GM06990 (cell line): ENCODE results near the gene AMBP.

ENCODE experiments used
- DNase-seq: peaks from one replicate; pipeline ENCODE4 v3.0.0-alpha.2; 2011; ENCODE audit not compliant: insufficient read length; ENCODE audit errors: extremely low read depth
- H3K27me3 ChIP-seq: replicated peaks from 2 replicates; pipeline ENCODE4 v1.6.0; 2011; ENCODE audit warnings: low read length; ENCODE audit not compliant: control insufficient read depth, insufficient read depth
- H3K36me3 ChIP-seq: 2 replicates; pipeline ENCODE4 v1.5.1; 2011; ENCODE audit warnings: low read length; ENCODE audit not compliant: control insufficient read depth, insufficient read depth
- H3K4me3 ChIP-seq: replicated peaks from 2 replicates; pipeline ENCODE4 v1.5.1; 2011; ENCODE audit warnings: low read depth, mild to moderate bottlenecking, control low read depth, low read length
- TF ChIP-seq, protein P1 (sequence below): IDR thresholded peaks from 2 replicates; pipeline ENCODE4 v1.5.1; 2011; ENCODE audit warnings: low read length, control low read depth, mild to moderate bottlenecking, inconsistent platforms; ENCODE audit not compliant: insufficient read depth, poor library complexity, severe bottlenecking

The AMBP gene

DNA sequence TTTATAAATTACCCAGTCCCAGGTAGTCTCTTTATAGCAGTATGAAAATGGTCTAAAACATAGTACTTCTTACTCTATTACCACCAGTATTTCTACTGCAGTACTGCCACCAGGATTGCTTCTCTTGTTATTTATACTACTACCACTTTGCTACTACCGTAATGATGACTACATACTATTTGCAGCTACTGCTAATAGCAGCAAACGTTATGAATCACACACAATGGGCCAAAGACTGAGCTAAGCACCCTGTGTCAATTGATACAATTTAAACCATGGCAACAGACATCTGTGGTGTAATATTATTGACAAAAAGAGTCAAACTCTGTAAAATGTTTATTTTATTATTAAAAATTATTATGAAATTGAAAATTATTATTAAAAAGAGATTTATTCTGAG lies 36.3 kb upstream of the AMBP start:
- DNase-seq = no peak
- no peak overlapping the region for H3K4me3 ChIP-seq
- no peaks in the 10 kb centered on the region for H3K36me3 ChIP-seq
- TF ChIP-seq, protein P1, sequence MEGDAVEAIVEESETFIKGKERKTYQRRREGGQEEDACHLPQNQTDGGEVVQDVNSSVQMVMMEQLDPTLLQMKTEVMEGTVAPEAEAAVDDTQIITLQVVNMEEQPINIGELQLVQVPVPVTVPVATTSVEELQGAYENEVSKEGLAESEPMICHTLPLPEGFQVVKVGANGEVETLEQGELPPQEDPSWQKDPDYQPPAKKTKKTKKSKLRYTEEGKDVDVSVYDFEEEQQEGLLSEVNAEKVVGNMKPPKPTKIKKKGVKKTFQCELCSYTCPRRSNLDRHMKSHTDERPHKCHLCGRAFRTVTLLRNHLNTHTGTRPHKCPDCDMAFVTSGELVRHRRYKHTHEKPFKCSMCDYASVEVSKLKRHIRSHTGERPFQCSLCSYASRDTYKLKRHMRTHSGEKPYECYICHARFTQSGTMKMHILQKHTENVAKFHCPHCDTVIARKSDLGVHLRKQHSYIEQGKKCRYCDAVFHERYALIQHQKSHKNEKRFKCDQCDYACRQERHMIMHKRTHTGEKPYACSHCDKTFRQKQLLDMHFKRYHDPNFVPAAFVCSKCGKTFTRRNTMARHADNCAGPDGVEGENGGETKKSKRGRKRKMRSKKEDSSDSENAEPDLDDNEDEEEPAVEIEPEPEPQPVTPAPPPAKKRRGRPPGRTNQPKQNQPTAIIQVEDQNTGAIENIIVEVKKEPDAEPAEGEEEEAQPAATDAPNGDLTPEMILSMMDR = no peak
- H3K27me3 ChIP-seq = no peaks in the 10 kb centered on the region; the same call in none of the 2 replicates

DNA sequence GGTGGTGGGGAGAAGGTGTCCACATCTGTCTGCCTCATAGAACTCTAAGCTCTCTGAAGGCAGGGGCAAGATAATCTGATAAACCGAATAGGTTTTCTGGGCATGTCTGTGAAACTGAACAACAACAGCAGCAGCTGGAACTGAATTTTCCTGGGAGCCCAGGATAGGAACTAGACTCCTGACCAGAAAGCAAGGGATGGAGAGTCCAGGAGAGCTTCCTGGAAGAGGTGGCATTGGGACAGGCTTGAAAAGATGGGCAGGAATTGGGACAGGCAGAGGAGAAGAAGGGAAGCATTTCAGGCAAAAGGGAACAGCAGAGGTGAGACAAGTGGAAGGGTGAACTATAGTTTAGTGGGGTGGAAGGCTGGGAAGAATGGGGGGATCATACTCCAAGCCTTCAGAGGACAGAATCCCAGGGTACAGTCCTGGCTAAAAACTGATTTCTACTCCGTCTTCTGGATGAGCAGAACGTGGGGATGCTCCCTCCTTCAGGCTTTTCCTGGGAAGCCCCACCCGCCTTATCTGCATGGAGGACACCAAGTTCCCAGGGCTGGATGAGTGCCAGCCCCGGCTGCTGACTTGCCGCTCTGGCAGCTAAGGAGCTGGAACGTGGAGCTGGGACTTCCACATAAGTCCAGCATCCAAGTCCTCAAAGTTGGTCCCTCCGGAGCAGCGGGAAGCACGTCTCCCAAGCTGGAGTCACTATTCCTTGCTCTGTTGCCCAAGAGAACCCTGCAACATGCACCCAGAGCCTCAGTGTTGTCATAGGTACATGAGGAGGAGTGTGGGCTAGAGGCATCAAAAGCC lies 34.9 kb upstream of the AMBP start:
- no peaks in the 10 kb centered on the region for H3K36me3 ChIP-seq
- H3K4me3 ChIP-seq = no peak overlapping the region
- H3K27me3 ChIP-seq = no peaks in the 10 kb centered on the region; the same call in none of the 2 replicates
- DNase-seq = no peak
- TF ChIP-seq, protein P1 = no peak

DNA sequence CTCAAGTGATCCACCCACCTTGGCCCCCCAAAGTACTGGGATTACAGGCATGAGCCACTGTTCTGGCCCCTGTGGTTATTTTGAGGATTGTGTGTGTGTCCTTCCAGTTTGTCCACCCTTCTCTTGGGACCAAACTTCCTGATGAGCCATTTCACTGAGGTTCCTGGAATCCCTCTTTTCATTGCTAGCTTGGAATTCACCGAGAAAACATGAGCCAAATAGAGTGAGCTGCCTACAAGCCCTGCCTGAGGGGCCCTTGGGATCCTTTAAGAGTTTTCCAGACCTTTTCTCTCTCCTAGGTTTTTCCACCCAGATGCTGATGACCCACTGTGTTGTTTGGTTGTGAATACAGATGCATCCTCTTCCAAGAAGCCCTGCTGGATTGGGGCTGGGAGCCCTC lies 34.2 kb upstream of the AMBP start:
- H3K27me3 ChIP-seq = no peaks in the 10 kb centered on the region; the same call in none of the 2 replicates
- no peaks in the 10 kb centered on the region for H3K36me3 ChIP-seq
- no peak for DNase-seq

DNA sequence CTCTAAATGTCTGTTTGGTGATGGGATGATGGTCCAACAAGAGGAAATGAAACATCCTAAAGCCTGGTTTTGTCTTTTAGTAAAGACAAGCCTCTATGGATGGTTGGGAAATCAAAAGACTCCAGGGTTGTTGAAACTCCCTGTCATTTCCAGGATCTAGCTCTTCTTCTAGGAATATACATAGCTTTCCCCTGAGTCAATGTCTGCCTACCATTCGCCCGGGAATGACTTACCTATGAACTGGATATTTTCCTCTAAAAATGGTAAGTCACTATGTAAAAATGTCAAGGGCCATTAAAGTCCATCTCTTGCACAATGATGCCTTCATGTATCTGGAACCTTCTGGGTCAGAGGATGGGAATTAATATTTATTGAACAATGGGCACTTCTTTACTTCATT lies 32.1 kb upstream of the AMBP start:
- Histone ChIP-seq H3K4me3 (no peak overlapping the region), H3K27me3 (no peaks in the 10 kb centered on the region; the same call in none of the 2 replicates), H3K36me3 (no peaks in the 10 kb centered on the region)
- DNase-seq = no peak
- TF ChIP-seq, protein P1 = no peak

More for the DNA sequence above, 34.2 kb upstream of the AMBP start:
- no peak overlapping the region for H3K4me3 ChIP-seq
- TF ChIP-seq, protein P1 = no peak

DNA sequence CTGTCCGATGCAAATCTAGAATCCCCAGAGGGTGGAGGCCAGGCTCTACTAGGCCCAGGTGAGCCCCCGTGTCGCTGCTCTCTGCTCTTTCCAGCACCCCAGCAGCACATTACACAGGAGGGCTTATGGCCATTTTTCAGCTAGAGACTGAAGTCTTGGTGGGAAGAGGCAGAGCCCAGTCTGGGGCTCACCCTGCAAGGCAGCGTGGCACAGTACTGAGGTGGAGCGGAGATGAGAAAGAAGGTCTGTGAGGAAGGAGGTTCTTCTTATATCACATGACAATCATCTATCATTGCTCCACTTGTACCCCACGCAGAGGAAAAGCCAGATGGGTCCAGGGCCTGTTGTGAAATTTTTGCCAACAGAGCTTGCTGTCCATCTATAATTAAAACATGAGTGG lies 31.0 kb upstream of the AMBP start:
- no peak overlapping the region for H3K4me3 ChIP-seq
- TF ChIP-seq, protein P1 = no peak
- DNase-seq = no peak
- no peaks in the 10 kb centered on the region; the same call in none of the 2 replicates for H3K27me3 ChIP-seq
- no peaks in the 10 kb centered on the region for H3K36me3 ChIP-seq
